Trophoblast cell (in vitro differentiated cells and primary cell): ENCODE data around the gene LRCH1.

Source experiments
- DNase-seq, 2 donors: peaks; one replicate each; pipeline ENCODE4 v3.0.0-alpha.2; 2016
- H2AFZ ChIP-seq: 2 replicates; pipeline ENCODE4 v1.6.1; 2013; ENCODE audit warnings: low read length, moderate library complexity, mild to moderate bottlenecking; ENCODE audit not compliant: insufficient read depth, poor library complexity
- H2AK5ac ChIP-seq: 2 replicates; pipeline ENCODE4 v1.6.1; 2013; ENCODE audit warnings: mild to moderate bottlenecking, low read length
- H2BK120ac ChIP-seq: 2 replicates; pipeline ENCODE4 v1.6.1; 2013; ENCODE audit warnings: low read length, mild to moderate bottlenecking, moderate library complexity; ENCODE audit not compliant: insufficient read depth, poor library complexity
- H2BK12ac ChIP-seq: 2 replicates; pipeline ENCODE4 v1.6.1; 2013; ENCODE audit warnings: mild to moderate bottlenecking, low read length, moderate library complexity
- H2BK5ac ChIP-seq: 2 replicates; pipeline ENCODE4 v1.6.1; 2013; ENCODE audit warnings: low read length, low read depth, moderate library complexity, mild to moderate bottlenecking; ENCODE audit not compliant: poor library complexity
- H3K14ac ChIP-seq: 2 replicates; pipeline ENCODE4 v1.6.1; 2013; ENCODE audit warnings: mild to moderate bottlenecking, low read length
- H3K18ac ChIP-seq: 2 replicates; pipeline ENCODE4 v1.6.1; 2013; ENCODE audit warnings: mild to moderate bottlenecking, low read length
- H3K23ac ChIP-seq: 2 replicates; pipeline ENCODE4 v1.6.1; 2013; ENCODE audit warnings: low read length
- H3K27ac ChIP-seq: 2 replicates; pipeline ENCODE4 v1.5.1; 2013; ENCODE audit warnings: low read depth, mild to moderate bottlenecking, inconsistent platforms, low read length, moderate library complexity
- H3K27me3 ChIP-seq: 2 replicates; pipeline ENCODE4 v1.6.1; 2013; ENCODE audit warnings: inconsistent platforms, mild to moderate bottlenecking, low read length, moderate library complexity; ENCODE audit not compliant: insufficient read depth
- H3K36me3 ChIP-seq, 2 experiments: 1 replicate in 1 of 2; 2 replicates in 1 of 2; pipeline ENCODE4 v1.6.1; 2013; ENCODE audit warnings: low read length in 2 of 2, mild to moderate bottlenecking in 2 of 2, moderate library complexity in 1 of 2; ENCODE audit not compliant: insufficient read depth in 2 of 2, control insufficient read depth in 1 of 2
- H3K4ac ChIP-seq: 2 replicates; pipeline ENCODE4 v1.6.1; 2013; ENCODE audit warnings: low read depth, mild to moderate bottlenecking, low read length, moderate library complexity
- H3K4me1 ChIP-seq, 2 experiments: 1 replicate in 1 of 2; 2 replicates in 1 of 2; pipeline ENCODE4 v1.6.1; 2013; ENCODE audit warnings: low read length in 2 of 2, mild to moderate bottlenecking in 2 of 2, moderate library complexity in 1 of 2; ENCODE audit not compliant: insufficient read depth in 2 of 2, control insufficient read depth in 1 of 2
- H3K4me2 ChIP-seq: 2 replicates; pipeline ENCODE4 v1.6.1; 2013; ENCODE audit warnings: inconsistent platforms, mild to moderate bottlenecking, low read length, moderate library complexity
- H3K4me3 ChIP-seq: 2 replicates; pipeline ENCODE4 v1.5.1; 2013; ENCODE audit warnings: mild to moderate bottlenecking, low read depth, low read length, inconsistent platforms
- H3K79me1 ChIP-seq: one replicate; pipeline ENCODE4 v1.6.1; 2013; ENCODE audit warnings: low read length
- H3K79me2 ChIP-seq: 2 replicates; pipeline ENCODE4 v1.6.1; 2013; ENCODE audit warnings: low read length, mild to moderate bottlenecking; ENCODE audit not compliant: control insufficient read depth, insufficient read depth, poor library complexity
- H3K9ac ChIP-seq: 2 replicates; pipeline ENCODE4 v1.6.1; 2013; ENCODE audit warnings: mild to moderate bottlenecking, low read length
- H3K9me3 ChIP-seq: 2 replicates; pipeline ENCODE4 v1.6.1; 2013; ENCODE audit warnings: low read depth, mild to moderate bottlenecking, control low read depth, inconsistent platforms, low read length; ENCODE audit not compliant: insufficient read depth
- H4K12ac ChIP-seq: 2 replicates; pipeline ENCODE4 v1.6.1; 2013; ENCODE audit warnings: low read depth, mild to moderate bottlenecking, low read length, moderate library complexity
- H4K8ac ChIP-seq: 2 replicates; pipeline ENCODE4 v1.6.1; 2013; ENCODE audit warnings: low read depth, mild to moderate bottlenecking, low read length, moderate library complexity
- H4K91ac ChIP-seq: one replicate; pipeline ENCODE4 v1.6.1; 2013; ENCODE audit warnings: low read depth, mild to moderate bottlenecking, low read length, moderate library complexity
- WGBS: extraction: QIAGEN DNeasy Blood & Tissue Kit; methylation state at CpG from one replicate; pipeline ENCODE4 v1.1.7; 2013; ENCODE audit warnings: missing lambda C conversion rate; ENCODE audit not compliant: insufficient read length, insufficient coverage; ENCODE audit errors: extremely low coverage; 5-methylcytosine and 5-hydroxymethylcytosine counted together

LRCH1 gene

DNA sequence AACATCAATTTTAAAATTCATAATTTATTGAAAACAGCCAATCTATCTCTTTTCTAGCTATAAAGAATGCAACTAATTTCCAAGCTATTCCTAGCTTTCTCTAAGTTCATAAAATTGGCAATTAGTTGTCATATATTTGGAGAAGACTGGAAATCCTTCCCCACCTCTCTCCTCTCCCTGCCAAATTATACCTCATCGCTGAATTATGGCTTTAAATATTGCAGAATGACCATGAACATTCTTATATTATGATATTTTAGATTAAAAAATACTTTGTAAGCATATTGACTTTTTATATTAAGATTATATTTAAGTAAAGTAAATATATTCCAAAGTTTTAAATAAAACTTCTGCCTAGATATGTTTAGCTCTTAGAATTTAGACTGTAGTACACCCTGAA lies 185.8 kb downstream of the LRCH1 start:
- H3K36me3 ChIP-seq: peaks cover 17 to 22% of the 10 kb centered on the region in 2 experiments
- no peaks in the 10 kb centered on the region for H3K79me1 ChIP-seq

GRCh38 chr13:46739447-46740098 lies 186.6 kb downstream of the LRCH1 start:
- no peak overlapping the region for H4K91ac ChIP-seq
- no peaks in the 10 kb centered on the region for H3K79me2 ChIP-seq
- no peak overlapping the region for H3K4me2 ChIP-seq
- H2BK5ac ChIP-seq: no peak overlapping the region
- H3K4ac ChIP-seq: no peak overlapping the region
- H2AK5ac ChIP-seq: no peak overlapping the region
- no peak overlapping the region for H3K4me3 ChIP-seq
- H4K12ac ChIP-seq: no peak overlapping the region
- no peaks in the 10 kb centered on the region for H3K9me3 ChIP-seq
- no peak overlapping the region for H3K14ac ChIP-seq
- H3K36me3 ChIP-seq: peaks cover 18 to 22% of the 10 kb centered on the region in 2 experiments
- no peaks in the 10 kb centered on the region for H3K27me3 ChIP-seq
- no CpG with 5 or more reads among the region's 4 CpGs for WGBS
- no peaks in the 10 kb centered on the region for H3K79me1 ChIP-seq
- no peak overlapping the region for H2BK12ac ChIP-seq
- H3K4me1 ChIP-seq: no peaks in the 10 kb centered on the region
- no peak for DNase-seq
- no peak overlapping the region for H2AFZ ChIP-seq
- no peak overlapping the region for H4K8ac ChIP-seq
- H3K27ac ChIP-seq: no peak overlapping the region
- no peak overlapping the region for H2BK120ac ChIP-seq
- H3K23ac ChIP-seq: no peak overlapping the region
- H3K9ac ChIP-seq: no peak overlapping the region
- H3K18ac ChIP-seq: no peak overlapping the region

More for the DNA sequence above, 185.8 kb downstream of the LRCH1 start:
- Histone ChIP-seq H3K4me1 (no peaks in the 10 kb centered on the region), H2AFZ (no peak overlapping the region), H3K18ac (no peak overlapping the region), H3K27me3 (no peaks in the 10 kb centered on the region), H4K8ac (no peak overlapping the region), H3K14ac (no peak overlapping the region), H3K27ac (no peak overlapping the region), H2BK120ac (no peak overlapping the region), H3K4me2 (no peak overlapping the region), H3K9me3 (no peaks in the 10 kb centered on the region), H4K91ac (no peak overlapping the region), H3K79me2 (no peaks in the 10 kb centered on the region), H3K9ac (no peak overlapping the region), H3K23ac (no peak overlapping the region), H2BK5ac (no peak overlapping the region), H2AK5ac (no peak overlapping the region), H4K12ac (no peak overlapping the region), H2BK12ac (no peak overlapping the region), H3K4ac (no peak overlapping the region), H3K4me3 (no peak overlapping the region)
- DNase-seq: no peak
- WGBS: no CpG with 5 or more reads among the region's 1 CpG

DNA sequence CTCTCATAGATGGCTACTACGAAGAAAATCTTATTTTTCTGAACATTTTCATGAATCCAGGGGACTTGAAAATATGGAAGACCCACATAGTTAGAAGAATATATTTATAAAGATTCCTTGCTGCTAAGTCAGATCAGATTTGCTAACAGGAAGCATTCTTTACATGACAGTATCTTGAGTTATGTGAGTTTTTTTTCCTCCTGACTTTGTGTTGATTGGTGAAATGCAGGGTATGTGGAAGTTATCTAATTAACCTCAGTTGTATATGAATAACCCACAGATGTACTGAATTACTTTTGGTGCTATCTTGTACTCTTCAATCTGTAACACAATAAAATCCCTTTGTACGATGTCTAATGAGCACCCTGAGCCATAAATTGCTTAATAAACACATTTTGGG lies 190.2 kb downstream of the LRCH1 start:
- H3K36me3 ChIP-seq: peaks cover 15 to 27% of the 10 kb centered on the region in 2 experiments
- H3K27ac ChIP-seq: no peak overlapping the region
- H3K79me1 ChIP-seq: no peaks in the 10 kb centered on the region
- peaks cover 2% of the 10 kb centered on the region for H3K9me3 ChIP-seq
- no peak overlapping the region for H2AFZ ChIP-seq
- no peak overlapping the region for H3K9ac ChIP-seq
- no peak overlapping the region for H2BK12ac ChIP-seq
- no CpG with 5 or more reads among the region's 2 CpGs for WGBS
- DNase-seq: peak in 1 of 2 donors; percentile 66
- H3K23ac ChIP-seq: no peak overlapping the region
- no peak overlapping the region for H3K4me3 ChIP-seq
- H3K4ac ChIP-seq: no peak overlapping the region
- no peak overlapping the region for H4K8ac ChIP-seq
- H3K79me2 ChIP-seq: no peaks in the 10 kb centered on the region
- H3K14ac ChIP-seq: no peak overlapping the region
- H2BK120ac ChIP-seq: no peak overlapping the region
- H2AK5ac ChIP-seq: no peak overlapping the region
- H2BK5ac ChIP-seq: no peak overlapping the region
- peaks cover 5 to 6% of the 10 kb centered on the region in 2 experiments for H3K4me1 ChIP-seq
- H3K27me3 ChIP-seq: no peaks in the 10 kb centered on the region
- no peak overlapping the region for H3K18ac ChIP-seq
- no peak overlapping the region for H4K91ac ChIP-seq
- no peak overlapping the region for H4K12ac ChIP-seq
- no peak overlapping the region for H3K4me2 ChIP-seq

- no peak overlapping the region for H3K27ac ChIP-seq
- H4K12ac ChIP-seq: no peak overlapping the region
- H3K18ac ChIP-seq: no peak overlapping the region
- H2BK5ac ChIP-seq: no peak overlapping the region
- peaks cover 14 to 35% of the 10 kb centered on the region in 2 experiments for H3K36me3 ChIP-seq
- no peak overlapping the region for H3K4me2 ChIP-seq
- H3K9me3 ChIP-seq: peaks cover 2% of the 10 kb centered on the region
- H3K27me3 ChIP-seq: no peaks in the 10 kb centered on the region
- no peak for DNase-seq
- H3K4me1 ChIP-seq: peaks cover 5 to 6% of the 10 kb centered on the region in 2 experiments
- H3K4me3 ChIP-seq: no peak overlapping the region
- no peaks in the 10 kb centered on the region for H3K79me2 ChIP-seq
- no peaks in the 10 kb centered on the region for H3K79me1 ChIP-seq
- no peak overlapping the region for H4K8ac ChIP-seq
- no CpG with 5 or more reads among the region's 4 CpGs for WGBS
- H2BK120ac ChIP-seq: no peak overlapping the region
- H3K9ac ChIP-seq: no peak overlapping the region
- no peak overlapping the region for H2BK12ac ChIP-seq
- no peak overlapping the region for H2AFZ ChIP-seq
- H4K91ac ChIP-seq: no peak overlapping the region
- no peak overlapping the region for H3K14ac ChIP-seq
- H2AK5ac ChIP-seq: no peak overlapping the region
- no peak overlapping the region for H3K23ac ChIP-seq
- no peak overlapping the region for H3K4ac ChIP-seq
These were observed 192.1 kb downstream of the LRCH1 start for GRCh38 chr13:46745062-46745461.
